ENCODE results near the gene PPIB. TPM values are rescaled to one million over a fixed set of nuclear protein-coding genes. Genes with fewer than 3 reads are reported as not detected.

The PPIB gene
- total RNA-seq (100 to 1,000 TPM in 3 of 10 donors, 10 to 100 TPM in 7; 60.3 to 178 (median 83.7) TPM), polyA plus RNA-seq (100 to 1,000 TPM; 237 to 600 TPM)
- long read RNA-seq, donor 1, transcript PPIB-201 (5 exons, 1,081 nt) = major isoform, 65 of 68 reads
- long read RNA-seq, donor 1, partial matches to known transcripts = 0 of 68 reads
- long read RNA-seq, donor 1, other reads (novel, unspliced or antisense) = 1 of 68 reads
- long read RNA-seq, donor 2, transcript PPIB-201 (5 exons, 1,081 nt) = major isoform, 61 of 73 reads
- long read RNA-seq, donor 2, partial matches to known transcripts = 5 of 73 reads
- long read RNA-seq, donor 2, other reads (novel, unspliced or antisense) = 7 of 73 reads
- long read RNA-seq, donor 3, transcript PPIB-201 (5 exons, 1,081 nt) = major isoform, 43 of 51 reads
- long read RNA-seq, donor 3, partial matches to known transcripts = 1 of 51 reads
- long read RNA-seq, donor 3, other reads (novel, unspliced or antisense) = 6 of 51 reads

- intact Hi-C loops (cut with DNase I) = loop anchor here in 3 of 10 donors (2.0 to 10.0 kb wide), 3 partner anchors 70 to 222 kb away; partner anchors contain the start of genes CIAO2A (in 1 of the 3), CSNK1G1 (in 1 of the 3), PCLAF (in 1 of the 3) and TRIP4 (in 1 of the 3)
- 1% methylated on average over 63 to 69 of the region's 69 CpGs for WGBS, 2 donors
- H3K36me3 ChIP-seq = peaks cover 0 to 38% (median 36%) of the 10 kb centered on the region in 9 donors
- ATAC-seq = peak; percentile 95 to 98 (median 97)
- no peaks in the 10 kb centered on the region for H3K27me3 ChIP-seq
- DNase-seq = peak; percentile 97 to 99
- peak in 8 of 9 donors; percentile 39 to 68 (median 48) for TF ChIP-seq CTCF (IDR thresholded peaks at IDR 0.05)
- H3K27ac ChIP-seq = peak within 1 kb of the TSS; percentile 78 to 95 (median 90)
- H3K4me1 ChIP-seq = peaks cover 27 to 56% (median 51%) of the 10 kb centered on the region in 9 donors
- peak within 1 kb of the TSS; percentile 51 to 95 (median 92) for H3K4me3 ChIP-seq
- H3K9me3 ChIP-seq = no peaks in the 10 kb centered on the region
Observed at GRCh38 chr15:64162869-64163658, at the start of gene PPIB. TSS of gene PPIB (minus strand) at chr15:64163022. CDS start at chr15:64162986, 36 bp downstream.

- no peak overlapping the region for H3K27ac ChIP-seq
- no peak for DNase-seq
- peaks cover 0 to 64% (median 16%) of the 10 kb centered on the region in 9 donors for H3K36me3 ChIP-seq
- H3K9me3 ChIP-seq = no peaks in the 10 kb centered on the region
- ATAC-seq = no peak
- intact Hi-C loops (cut with DNase I) = loop anchor here in 8 of 10 donors (5.0 to 10.0 kb wide), 5 partner anchors 143 to 473 kb away; partner anchors contain the start of genes CSNK1G1 (in 7 of the 8), PCLAF (in 1 of the 8) and TRIP4 (in 1 of the 8)
- WGBS, 2 donors = 95 to 96% methylated on average over 2 of the region's 2 CpGs
- no peak overlapping the region for H3K4me3 ChIP-seq
- peaks cover 0 to 8% (median 4%) of the 10 kb centered on the region in 9 donors for H3K4me1 ChIP-seq
- TF ChIP-seq CTCF (IDR thresholded peaks at IDR 0.05) = no peak
- no peaks in the 10 kb centered on the region for H3K27me3 ChIP-seq
Observed at GRCh38 chr15:64211696-64212095, 48.9 kb upstream of the PPIB start.

- no peaks in the 10 kb centered on the region for H3K27me3 ChIP-seq
- no peak overlapping the region for H3K4me3 ChIP-seq
- intact Hi-C loops (cut with DNase I) = loop anchor here in 8 of 10 donors (5.0 to 10.0 kb wide), 5 partner anchors 144 to 474 kb away; partner anchors contain the start of genes CSNK1G1 (in 7 of the 8), PCLAF (in 1 of the 8) and TRIP4 (in 1 of the 8)
- H3K27ac ChIP-seq = no peak overlapping the region
- H3K4me1 ChIP-seq = no peaks in the 10 kb centered on the region
- WGBS, 2 donors = 85 to 87% methylated on average over 2 of the region's 2 CpGs
- ATAC-seq (no peak), DNase-seq (no peak)
- no peak for TF ChIP-seq CTCF (IDR thresholded peaks at IDR 0.05)
- no peaks in the 10 kb centered on the region for H3K9me3 ChIP-seq
- H3K36me3 ChIP-seq = peaks cover 0 to 58% (median 16%) of the 10 kb centered on the region in 9 donors
Observed at GRCh38 chr15:64210371-64210770, 47.5 kb upstream of the PPIB start.
